A549 (cell line): ENCODE data around the gene L3MBTL4. TPM values are rescaled to one million over a fixed set of nuclear protein-coding genes. Genes with fewer than 3 reads are reported as not detected.

Experiments used
- ATAC-seq, 2 experiments: fragments of 200-7000 bp in 1 of 2; fragments of >200 bp in 1 of 2; cut with Nextera tagmentation in 1 of 2; cut with Tn5 transposase in 1 of 2; 3 replicates each; pipeline versions ENCODE4 v1.8.0 to v1.9.1; 2018 to 2020; ENCODE audit warnings: mild to moderate bottlenecking in 1 of 2, moderate library complexity in 1 of 2
- CTCF ChIA-PET: fragments of 300-600 bp; sonication (Branson Sonifier 250); formaldehyde crosslinking; extraction: SDS; loops from one replicate; lab custom pipeline; 2021; ENCODE audit warnings: antibody characterized with exemption, inconsistent platforms; lab: Yijun Ruan, JAX
- POLR2A ChIA-PET: fragments of 350-600 bp; formaldehyde crosslinking; extraction: SDS; loops from one replicate; lab custom pipeline; 2021; ENCODE audit warnings: antibody characterized with exemption, inconsistent platforms; lab: Yijun Ruan, JAX
- DNase-seq, 2 experiments: peaks; one replicate each; pipeline versions ENCODE4 v3.0.0 to v3.0.0-alpha.2; 2011 to 2016; ENCODE audit warnings: low read depth in 1 of 2, low spot score in 1 of 2
- FAIRE-seq: peaks from 2 replicates; lab custom pipeline; 2011; peaks lifted over from hg19 to GRCh38; lab: Jason Lieb, UNC
- H3K27ac ChIP-seq, 2 experiments: fragments of >200 bp; sonication (Bioruptor Twin); formaldehyde crosslinking; 3 replicates each; pipeline ENCODE4 v1.5.1; 2016 to 2017
- H3K4me1 ChIP-seq: fragments of >200 bp; sonication (Bioruptor Twin); formaldehyde crosslinking; 3 replicates; pipeline ENCODE4 v1.6.1; 2016
- H3K4me2 ChIP-seq: fragments of >200 bp; sonication (Bioruptor Twin); formaldehyde crosslinking; 3 replicates; pipeline ENCODE4 v1.6.1; 2016
- H3K4me3 ChIP-seq: fragments of >200 bp; sonication (Bioruptor Twin); formaldehyde crosslinking; 3 replicates; pipeline ENCODE4 v1.5.1; 2016
- H3K9me3 ChIP-seq: fragments of >200 bp; sonication (Bioruptor Twin); formaldehyde crosslinking; 3 replicates; pipeline ENCODE4 v1.6.1; 2016
- BCL3 ChIP-seq: fragments of >200 bp; sonication (Bioruptor Twin); formaldehyde crosslinking; IDR thresholded peaks from 3 replicates; pipeline ENCODE4 v1.6.1; 2016
- BHLHE40 ChIP-seq: IDR thresholded peaks from 2 replicates; pipeline ENCODE4 v1.6.1; 2012; ENCODE audit warnings: low read depth, low read length, inconsistent platforms
- CBX8 ChIP-seq: fragments of 200-600 bp; sonication (generic); IDR thresholded peaks from 2 replicates; pipeline ENCODE4 v1.6.1; 2016
- CTCF ChIP-seq: fragments of >200 bp; sonication (Bioruptor Twin); formaldehyde crosslinking; IDR thresholded peaks from 3 replicates; pipeline ENCODE4 v1.5.1; 2016
- E2F6 ChIP-seq: IDR thresholded peaks from 2 replicates; pipeline ENCODE4 v1.6.1; 2012; ENCODE audit warnings: low read depth, borderline replicate concordance
- EHMT2 ChIP-seq: fragments of 200-600 bp; sonication (generic); IDR thresholded peaks from 2 replicates; pipeline ENCODE4 v1.6.1; 2016; ENCODE audit warnings: antibody characterized with exemption, low read depth, mild to moderate bottlenecking, moderate library complexity
- ELK1 ChIP-seq: fragments of 150-350 bp; IDR thresholded peaks from 2 replicates; pipeline ENCODE4 v1.6.1; 2014; ENCODE audit warnings: low read depth, mild to moderate bottlenecking, low read length
- EP300 ChIP-seq, 2 experiments: fragments of >200 bp; sonication (Bioruptor Twin); formaldehyde crosslinking; IDR thresholded peaks; 2 replicates in 1 of 2; 3 replicates in 1 of 2; pipeline ENCODE4 v1.6.1; 2016 to 2017
- FOSB ChIP-seq: fragments of 250-450 bp; sonication (Bioruptor Pico); IDR thresholded peaks from 2 replicates; pipeline ENCODE4 v1.5.0; 2020; ENCODE audit warnings: mild to moderate bottlenecking, moderate library complexity
- FOSL2 ChIP-seq, 2 experiments: fragments of 450-650 bp in 1 of 2; fragments of >200 bp in 1 of 2; sonication (Bioruptor Twin) in 1 of 2; formaldehyde crosslinking; IDR thresholded peaks; 2 replicates each; pipeline versions ENCODE4 v1.5.0 to v1.6.1; 2016 to 2020; ENCODE audit warnings: mild to moderate bottlenecking in 1 of 2, moderate library complexity in 1 of 2
- FOXS1 ChIP-seq: fragments of 250-450 bp; sonication (Bioruptor Pico); IDR thresholded peaks from 2 replicates; pipeline ENCODE4 v1.5.0; 2020; ENCODE audit warnings: mild to moderate bottlenecking, moderate library complexity
- GATA3 ChIP-seq: IDR thresholded peaks from 2 replicates; pipeline ENCODE4 v1.6.1; 2012; ENCODE audit warnings: borderline replicate concordance
- HOXA7 ChIP-seq: fragments of 250-450 bp; sonication (Bioruptor Pico); IDR thresholded peaks from 2 replicates; pipeline ENCODE4 v1.5.0; 2020; ENCODE audit warnings: mild to moderate bottlenecking, moderate library complexity
- HOXB13 ChIP-seq: fragments of 250-450 bp; sonication (Bioruptor Pico); IDR thresholded peaks from 2 replicates; pipeline ENCODE4 v1.5.0; 2020; ENCODE audit warnings: low read depth, mild to moderate bottlenecking, moderate library complexity
- HOXB5 ChIP-seq: fragments of 250-450 bp; sonication (Bioruptor Pico); IDR thresholded peaks from 2 replicates; pipeline ENCODE4 v1.5.0; 2020; ENCODE audit warnings: mild to moderate bottlenecking, moderate library complexity
- JUN ChIP-seq, 2 experiments: fragments of >200 bp; sonication (Bioruptor Twin); formaldehyde crosslinking; IDR thresholded peaks; 2 replicates in 1 of 2; 3 replicates in 1 of 2; pipeline ENCODE4 v1.6.1; 2016 to 2017
- MAFK ChIP-seq: fragments of 450-650 bp; IDR thresholded peaks from 2 replicates; pipeline ENCODE4 v1.6.1; 2014; ENCODE audit not compliant: partially characterized antibody
- MYC ChIP-seq: IDR thresholded peaks from 2 replicates; pipeline ENCODE4 v1.6.1; 2012; ENCODE audit warnings: mild to moderate bottlenecking, inconsistent platforms, low read length, improper control_type of control experiment, borderline replicate concordance
- NFE2L2 ChIP-seq: fragments of 150-350 bp; conservative IDR thresholded peaks from 2 replicates; pipeline ENCODE4 v1.6.1; 2014; ENCODE audit warnings: low read length
- NPAS2 ChIP-seq: fragments of 250-450 bp; sonication (Bioruptor Pico); IDR thresholded peaks from 2 replicates; pipeline ENCODE4 v1.8.0; 2022; ENCODE audit warnings: mild to moderate bottlenecking, moderate library complexity, borderline replicate concordance
- PHF8 ChIP-seq: fragments of 200-600 bp; sonication (generic); IDR thresholded peaks from 2 replicates; pipeline ENCODE4 v1.6.1; 2016; ENCODE audit warnings: low read depth, mild to moderate bottlenecking, antibody characterized with exemption, moderate library complexity, borderline replicate concordance
- POLR2AphosphoS2 ChIP-seq: conservative IDR thresholded peaks from 2 replicates; pipeline ENCODE4 v1.6.1; 2012; ENCODE audit warnings: low read length, improper control_type of control experiment, inconsistent platforms
- RAD21 ChIP-seq, 2 experiments: fragments of >200 bp in 1 of 2; sonication (Bioruptor Twin) in 1 of 2; formaldehyde crosslinking in 1 of 2; IDR thresholded peaks in 1 of 2; conservative IDR thresholded peaks in 1 of 2; 2 replicates in 1 of 2; 3 replicates in 1 of 2; pipeline ENCODE4 v1.6.1; 2012 to 2018; ENCODE audit warnings: inconsistent platforms in 1 of 2
- RARB ChIP-seq: fragments of 250-450 bp; sonication (Bioruptor Pico); IDR thresholded peaks from 2 replicates; pipeline ENCODE4 v1.8.0; 2021; ENCODE audit warnings: mild to moderate bottlenecking, moderate library complexity
- WGBS: methylation state at CpG from one replicate; pipeline ENCODE4 v1.1.6; 2017; ENCODE audit errors: missing lambda C conversion rate; 5-methylcytosine and 5-hydroxymethylcytosine counted together
- polyA plus RNA-seq, 4 experiments: library from polyadenylated mRNA; depleted of rRNA in 3 of 4; stranded (reverse); fragments of >200 nt; fragmentation: RNase III in 1 of 4; extraction: RNeasy Plus Mini Kit Qiagen cat#74134 plus additional on column Dnase treatment in 1 of 4; gene quantifications; 2 replicates in 3 of 4; 3 replicates in 1 of 4; pipeline ENCODE4 v1.2.3, GENCODE V29; 2011 to 2017

The L3MBTL4 gene
- polyA plus RNA-seq, 2 of the 4 experiments (the other 2 are of a cell fraction), result 0.03 to 0.06 TPM

GRCh38 chr18:6327485-6327884, 87.2 kb downstream of the L3MBTL4 start:
- 30% methylated on average over 4 of the region's 4 CpGs for WGBS
- Histone ChIP-seq H3K4me2 (no peak overlapping the region), H3K9me3 (no peaks in the 10 kb centered on the region), H3K4me3 (no peak overlapping the region), H3K27ac (no peak overlapping the region), H3K4me1 (no peaks in the 10 kb centered on the region)
- ATAC-seq (no peak), DNase-seq (no peak), FAIRE-seq (no peak)
- CTCF ChIA-PET, result no interaction called here
- POLR2A ChIA-PET, result no interaction called here
- TF ChIP-seq EP300 (IDR thresholded peaks at IDR 0.05) (no peak), EHMT2 (no peak), FOXS1 (CRISPR knock-in tag) (no peak), BHLHE40 (no peak), NFE2L2 (no peak)

- Histone ChIP-seq H3K27ac (no peak overlapping the region), H3K4me1 (no peaks in the 10 kb centered on the region), H3K4me2 (no peak overlapping the region), H3K4me3 (no peak overlapping the region), H3K9me3 (no peaks in the 10 kb centered on the region)
- ATAC-seq (no peak), FAIRE-seq (no peak), DNase-seq (no peak)
- TF ChIP-seq FOSL2 (IDR thresholded peaks at IDR 0.05) (no peak), FOSL2 (CRISPR knock-in tag; IDR thresholded peaks at IDR 0.05) (no peak), JUN (IDR thresholded peaks at IDR 0.05) (no peak), NPAS2 (CRISPR knock-in tag) (no peak), ELK1 (no peak), FOSB (no peak), FOXS1 (CRISPR knock-in tag) (no peak), PHF8 (no peak), MYC (no peak), HOXB5 (CRISPR knock-in tag) (no peak), POLR2AphosphoS2 (no peak), HOXB13 (CRISPR knock-in tag) (no peak), BHLHE40 (no peak), CTCF (no peak), E2F6 (no peak), EP300 (IDR thresholded peaks at IDR 0.05) (no peak), BCL3 (no peak), CBX8 (no peak)
- ChIA-PET CTCF (no interaction called here), POLR2A (no interaction called here)
- 20% methylated on average over 2 of the region's 2 CpGs for WGBS
Measured at GRCh38 chr18:6326566-6326965, 88.1 kb downstream of the L3MBTL4 start.

GRCh38 chr18:6323319-6323889, 91.3 kb downstream of the L3MBTL4 start:
- 7% methylated on average over 1 of the region's 1 CpG for WGBS
- H3K4me1 ChIP-seq, result no peaks in the 10 kb centered on the region
- no peak overlapping the region for H3K27ac ChIP-seq
- H3K4me3 ChIP-seq, result no peak overlapping the region
- H3K9me3 ChIP-seq, result no peaks in the 10 kb centered on the region
- POLR2A ChIA-PET, result no interaction called here
- no peak for ATAC-seq
- H3K4me2 ChIP-seq, result no peak overlapping the region
- FAIRE-seq, result no peak
- CTCF ChIA-PET, result no interaction called here
- TF ChIP-seq FOSL2 (IDR thresholded peaks at IDR 0.05), result no peak
- TF ChIP-seq FOSL2 (CRISPR knock-in tag; IDR thresholded peaks at IDR 0.05), result no peak
- no peak for TF ChIP-seq GATA3
- no peak for TF ChIP-seq FOXS1 (CRISPR knock-in tag)
- no peak for TF ChIP-seq RARB (CRISPR knock-in tag)
- TF ChIP-seq MAFK, result no peak
- TF ChIP-seq HOXA7, result no peak
- no peak for TF ChIP-seq CBX8
- TF ChIP-seq FOSB, result no peak
- TF ChIP-seq RAD21 (conservative IDR thresholded peaks at IDR 0.05 in 1 of 2, IDR thresholded peaks at IDR 0.05 in 1 of 2), result no peak
- no peak for TF ChIP-seq HOXB5 (CRISPR knock-in tag)
- DNase-seq, result no peak
